HG03565 (cell line): ENCODE results near the gene SPG7.
A peak's percentile ranks its signal among the peaks of the same experiment; 100 is the strongest.

Experiments
- ATAC-seq: cut with Tn5 transposase; IDR thresholded peaks from one replicate; pipeline ENCODE4 v1.9.1; 2021; ENCODE audit warnings: mild to moderate bottlenecking, moderate library complexity; ENCODE audit not compliant: unreplicated experiment

The SPG7 gene

DNA sequence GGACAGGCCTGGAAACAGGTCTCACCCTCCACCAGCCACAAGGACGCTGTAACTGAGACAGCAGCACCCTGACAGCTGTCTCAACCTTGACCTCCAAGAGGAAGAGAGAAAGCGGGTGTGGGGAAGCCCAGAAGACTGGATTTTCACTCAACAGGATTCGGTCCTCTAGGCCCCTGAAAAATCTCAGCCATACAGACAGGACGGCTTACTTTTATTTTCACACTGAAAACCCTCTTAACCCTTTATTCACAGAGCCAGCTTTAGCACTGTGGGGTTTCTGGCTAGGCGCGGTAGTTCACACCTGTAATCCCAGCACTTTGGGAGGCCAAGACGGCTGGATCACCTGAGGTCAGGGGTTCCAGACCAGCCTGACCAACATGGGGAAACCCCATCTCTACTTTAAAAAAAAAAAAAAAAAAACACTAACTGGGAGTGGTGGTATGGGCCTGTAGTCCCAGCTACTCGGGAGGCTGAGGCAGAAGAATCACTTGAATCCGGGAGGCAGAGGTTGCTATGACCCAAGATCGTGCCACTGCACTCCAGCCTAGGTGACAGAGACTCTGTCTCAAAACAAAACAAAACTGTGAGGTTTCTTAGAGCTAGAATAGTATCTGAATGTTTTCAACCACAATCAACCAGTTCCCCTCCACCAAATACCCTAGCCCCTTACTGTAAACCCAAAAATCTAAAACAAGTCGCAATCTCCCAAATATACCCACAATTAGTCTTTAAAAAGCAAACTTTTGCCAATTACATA, 23.1 kb upstream of the SPG7 start:
- ATAC-seq = no peak

GRCh38 chr16:89485701-89486246, 22.4 kb upstream of the SPG7 start:
- ATAC-seq = no peak

- ATAC-seq = peak; percentile 14
These were observed 18.9 kb upstream of the SPG7 start for GRCh38 chr16:89489040-89489897.

GRCh38 chr16:89489898-89490438, 18.2 kb upstream of the SPG7 start:
- ATAC-seq = no peak

DNA sequence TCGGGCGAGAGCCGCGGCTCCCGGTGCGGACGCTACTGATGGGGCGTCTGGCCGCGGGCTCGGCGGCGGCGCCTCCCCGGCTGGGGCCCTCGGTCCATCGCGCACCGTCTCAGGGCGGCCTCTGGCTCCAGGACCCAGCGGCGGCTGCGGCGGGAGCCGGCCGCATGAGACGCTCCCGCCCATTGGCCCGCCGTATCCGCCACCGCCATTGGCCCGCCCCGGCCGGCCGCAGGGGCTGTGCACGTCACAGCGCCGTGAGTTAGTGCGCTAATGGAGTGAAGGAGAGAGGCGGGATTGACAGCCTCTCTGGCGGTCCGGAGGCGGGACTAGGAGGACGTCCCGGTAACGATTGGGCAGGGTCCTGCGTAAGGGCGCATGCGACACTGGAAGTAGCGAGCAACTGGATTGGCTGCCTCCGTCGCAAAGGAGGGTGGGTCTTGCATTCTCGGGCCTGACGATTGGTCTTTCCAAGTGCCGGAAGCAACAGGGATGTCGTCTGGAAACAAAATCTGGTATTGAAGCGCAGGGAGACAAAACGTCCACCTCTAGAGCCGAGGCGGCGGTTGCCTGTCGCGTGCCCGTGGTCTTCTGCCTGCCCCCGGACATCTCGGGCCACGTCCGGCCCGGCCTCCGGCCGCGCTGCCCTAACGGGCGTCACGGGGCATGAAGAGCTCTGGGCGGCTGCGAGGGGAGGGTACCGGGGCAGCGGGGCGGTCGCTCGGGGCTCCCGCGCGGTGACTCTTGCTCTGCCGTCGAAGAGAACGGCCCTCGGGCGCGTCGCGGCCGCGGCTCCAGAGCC, 17.6 kb upstream of the SPG7 start, which contains the start of gene ANKRD11:
Gene ANKRD11, minus strand, starts transcription at position 123 of the 799 bp plus-strand sequence. CDS start 173,542 bp downstream, outside the sequence.
- peak; percentile 79 for ATAC-seq

DNA sequence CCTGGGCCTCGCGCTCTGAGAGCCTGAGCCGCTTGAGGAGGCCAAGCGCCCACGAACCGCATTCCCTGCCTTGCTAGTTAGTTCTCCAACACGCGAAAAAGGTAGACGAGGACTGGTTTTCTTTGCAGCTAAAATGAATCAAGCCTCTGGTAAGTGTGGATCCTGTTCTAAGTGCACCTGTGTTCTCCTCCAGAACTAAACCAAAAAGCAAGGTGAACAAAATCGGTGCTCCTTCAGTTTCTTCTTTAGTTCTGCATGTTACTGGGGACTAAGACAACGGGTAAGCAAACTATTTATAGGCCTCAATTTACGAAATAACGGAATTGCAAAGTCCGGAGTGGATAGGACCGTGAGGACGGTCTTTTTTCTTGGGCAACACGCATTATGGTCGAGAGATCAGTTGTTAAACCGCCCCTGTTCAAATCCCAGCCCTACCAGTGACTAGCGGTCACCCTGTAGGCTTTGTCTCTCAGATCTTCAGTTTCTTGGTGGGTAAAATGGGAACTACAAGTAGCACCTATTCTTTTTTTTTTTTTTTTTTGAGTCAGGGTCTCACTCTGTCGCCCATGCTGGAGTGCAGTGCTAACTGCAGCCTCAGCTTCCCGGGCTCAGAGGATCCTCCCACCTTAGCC, 16.8 kb upstream of the SPG7 start:
- no peak for ATAC-seq

DNA sequence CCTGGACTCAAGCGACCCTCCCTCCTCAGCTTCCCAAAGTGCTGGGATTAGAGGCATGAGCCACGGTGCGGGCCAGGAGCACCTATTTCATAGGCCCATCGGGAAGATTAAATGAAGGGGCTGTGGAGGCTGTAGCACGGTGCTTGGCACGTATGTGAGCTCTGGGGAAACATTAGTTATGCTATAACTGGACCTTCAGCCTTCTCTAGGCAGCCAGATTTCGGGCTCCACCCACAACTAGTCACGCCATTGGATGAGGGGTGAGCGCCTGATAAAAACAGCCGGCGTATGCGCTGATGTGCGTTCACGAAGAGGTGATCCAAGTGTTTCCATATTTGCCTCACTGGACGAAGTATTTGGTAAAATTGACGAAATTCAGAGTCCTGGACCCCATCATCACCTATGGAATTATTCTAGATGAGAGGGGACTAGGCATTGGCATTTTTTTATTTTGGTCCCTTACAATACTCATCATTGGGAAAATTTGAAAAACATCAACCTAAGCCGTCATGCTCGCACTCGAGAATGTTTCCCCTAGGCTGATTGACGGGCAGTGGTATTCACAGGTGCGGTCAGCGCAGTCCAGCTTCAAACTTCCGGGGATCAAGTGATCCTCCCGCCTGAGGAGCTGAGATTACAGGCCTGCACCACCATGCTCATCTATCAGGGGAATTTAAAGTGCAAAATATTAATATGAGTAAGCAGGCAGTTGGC, 16.1 kb upstream of the SPG7 start:
- ATAC-seq = no peak

- ATAC-seq = no peak
These were observed 14.4 kb upstream of the SPG7 start for GRCh38 chr16:89493776-89494175.

DNA sequence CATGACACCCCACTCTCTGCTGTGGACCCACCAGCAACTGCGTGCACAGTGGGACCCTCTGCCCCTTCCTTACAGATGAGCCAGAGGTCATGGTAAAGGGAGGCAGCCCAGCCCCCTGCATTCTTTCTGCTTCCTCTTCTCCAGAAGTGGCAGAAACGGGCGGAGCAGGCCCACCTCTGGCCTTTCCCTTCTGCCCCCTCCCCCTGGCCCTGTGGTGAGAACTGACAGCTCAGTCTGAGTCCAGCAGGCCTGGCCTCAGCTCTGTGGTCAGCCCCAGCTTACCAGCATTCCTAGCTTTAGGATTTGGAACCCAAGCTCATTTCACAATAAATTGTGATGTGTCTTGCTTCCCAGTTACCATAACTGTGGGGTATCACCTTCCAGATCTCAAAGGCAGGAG, 13.1 kb upstream of the SPG7 start:
- no peak for ATAC-seq

DNA sequence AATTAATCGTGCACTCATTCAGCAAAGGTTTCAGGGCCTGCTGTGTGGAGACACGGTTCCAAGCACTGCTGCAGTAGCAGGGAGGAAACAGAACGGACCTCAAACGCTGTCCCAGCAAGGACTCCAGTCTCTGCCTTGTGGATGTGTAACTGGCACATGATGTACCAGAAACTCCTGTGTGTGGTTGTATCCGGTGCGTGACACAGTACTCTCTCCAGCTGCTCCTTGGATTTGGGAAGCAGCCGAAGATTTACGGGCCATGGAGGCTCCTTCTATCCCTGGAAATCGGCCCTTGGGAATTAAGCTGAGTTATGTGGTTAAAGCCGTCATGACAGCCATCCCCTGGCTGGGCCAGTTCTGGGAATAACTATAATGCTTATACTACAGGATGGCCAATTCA, 9.4 kb upstream of the SPG7 start:
- ATAC-seq = no peak

DNA sequence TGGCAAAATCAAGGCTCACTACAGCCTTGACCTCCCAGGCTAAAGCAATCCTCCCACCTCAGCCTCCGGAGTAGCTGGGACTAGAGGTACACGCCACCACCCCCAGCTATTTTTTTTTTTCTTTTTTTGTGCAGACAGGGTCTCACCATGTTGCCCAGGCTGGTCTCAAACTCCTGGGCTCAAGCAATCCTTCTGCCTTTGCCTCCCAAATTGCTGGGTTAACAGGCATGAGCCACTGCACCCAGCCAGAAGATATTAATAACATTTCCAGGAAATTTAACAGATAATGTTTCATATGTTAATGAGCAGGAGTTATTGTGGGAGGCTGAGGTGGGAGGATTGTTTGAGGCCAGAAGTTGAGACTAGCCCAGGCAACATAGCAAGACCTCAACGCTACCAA, 8.4 kb upstream of the SPG7 start:
- ATAC-seq = no peak

GRCh38 chr16:89502081-89502843, 5.9 kb upstream of the SPG7 start:
- ATAC-seq = no peak

DNA sequence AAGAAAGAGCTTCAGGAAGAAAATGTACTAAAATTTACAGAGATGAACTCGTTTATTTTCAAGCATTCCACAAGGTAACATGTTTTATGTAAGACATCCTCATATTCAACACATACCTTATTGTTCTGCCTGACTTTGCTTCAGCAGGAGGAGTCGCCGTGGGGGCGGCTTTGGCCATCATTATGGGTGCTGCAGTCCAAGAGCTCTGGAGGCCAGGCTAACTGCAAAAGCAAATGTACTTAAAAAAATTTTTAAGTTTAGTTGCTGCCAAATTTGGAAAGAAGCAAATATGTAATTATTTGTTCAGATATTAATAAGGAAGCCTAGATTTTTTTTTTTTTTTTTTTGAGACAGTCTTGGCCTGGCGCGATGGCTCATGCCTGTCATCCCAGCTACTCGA, 4.1 kb upstream of the SPG7 start:
- no peak for ATAC-seq

- ATAC-seq = no peak
These were observed 2.7 kb upstream of the SPG7 start for GRCh38 chr16:89505204-89506112.

DNA sequence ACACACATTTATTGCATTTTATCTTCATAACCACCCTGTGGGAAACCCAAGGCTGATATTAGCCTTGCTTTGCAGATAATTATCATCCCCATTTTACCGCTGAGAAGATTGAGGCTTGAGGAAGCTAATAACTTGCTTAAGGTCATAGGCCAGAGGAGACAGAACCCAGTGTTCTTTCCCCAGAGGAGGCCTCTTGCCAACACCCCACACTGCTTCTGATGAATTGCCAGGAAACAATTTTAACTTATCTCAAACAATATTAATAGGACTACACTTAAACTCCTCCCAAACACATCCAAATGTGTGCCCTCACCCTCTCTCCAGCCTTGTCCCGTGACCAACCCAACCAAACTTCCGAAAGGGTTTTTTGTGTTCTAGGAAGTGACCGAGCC, 2.1 kb upstream of the SPG7 start:
- ATAC-seq = no peak

DNA sequence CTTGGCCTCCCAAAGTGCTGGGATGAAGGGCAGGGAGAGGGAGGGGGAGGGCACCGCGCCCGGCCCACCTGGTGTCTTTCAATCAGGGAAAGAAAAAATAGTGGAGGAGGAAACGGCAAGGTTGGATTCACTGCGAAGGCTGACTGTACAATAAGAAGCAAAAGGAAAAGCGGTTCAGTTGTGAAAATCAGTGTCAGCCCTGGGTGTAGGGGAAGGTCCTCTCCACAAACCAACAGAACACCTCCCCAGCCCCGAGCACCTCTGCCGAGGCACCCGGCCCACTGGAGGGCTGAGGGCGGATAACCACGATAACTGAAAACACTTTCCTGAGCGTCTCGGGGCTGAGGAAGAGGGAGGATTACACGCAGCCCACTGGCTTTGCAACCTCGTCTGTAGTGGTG, 1.4 kb upstream of the SPG7 start:
- ATAC-seq = no peak

DNA sequence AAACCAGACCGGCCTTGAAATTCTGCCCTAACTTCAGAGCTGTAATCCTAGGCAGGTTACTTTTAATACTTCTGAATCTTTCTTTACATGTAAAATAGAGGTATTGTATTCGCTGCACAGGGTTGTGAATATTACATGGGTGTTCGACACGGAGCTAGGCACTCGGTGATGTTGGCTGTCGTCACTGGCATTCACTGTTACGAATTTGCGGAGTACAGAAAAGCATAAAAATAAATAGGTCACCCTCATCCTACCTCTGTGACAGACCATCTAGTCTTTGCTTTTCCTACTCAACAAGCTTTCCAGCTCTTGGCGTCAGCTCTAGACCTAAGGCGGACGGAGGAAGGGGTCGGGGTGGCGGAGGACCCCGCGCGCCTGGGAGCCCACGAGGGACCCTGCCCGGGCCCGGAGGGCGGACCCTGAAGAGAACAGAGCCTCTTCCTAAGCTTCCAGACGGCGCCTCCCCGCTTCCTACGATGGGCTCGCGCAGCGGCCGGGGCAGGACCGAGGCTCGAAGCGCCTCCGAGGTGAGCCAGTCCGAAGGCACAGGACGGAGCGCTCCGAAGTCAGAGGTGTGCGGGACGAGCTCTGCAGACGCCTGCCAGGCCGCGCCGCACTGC, 879 bp upstream of the SPG7 start:
- ATAC-seq = no peak
